ENCODE results near the gene BHMT.

The BHMT gene

GRCh38 chr5:79111387-79111959 is at the start of gene BHMT:
BHMT (plus strand) TSS chr5:79111809; CDS start chr5:79111886, 77 bp downstream.
- Mint-ChIP-seq H3K27me3 (ENCODE audit: low read depth) (peaks cover 90% of the 10 kb centered on the region), H3K9me3 (no peaks in the 10 kb centered on the region), H3K4me3 (peak within 1 kb of the TSS; percentile 72 to 84 (median 78)), H3K4me1 (no peaks in the 10 kb centered on the region), H3K36me3 (ENCODE audit: low read depth) (peaks cover 3% of the 10 kb centered on the region), H3K27ac (no peak within 1 kb of the TSS)
- no peak for TF ChIP-seq CTCF (IDR thresholded peaks at IDR 0.05; ENCODE audit: unreplicated experiment in 3 of 3)

GRCh38 chr5:79062436-79062835 is 49.2 kb upstream of the BHMT start:
- no peak for TF ChIP-seq CTCF (IDR thresholded peaks at IDR 0.05; ENCODE audit: unreplicated experiment in 3 of 3)
- Mint-ChIP-seq H3K9me3 (no peaks in the 10 kb centered on the region), H3K27ac (no peak overlapping the region), H3K4me1 (no peaks in the 10 kb centered on the region), H3K36me3 (ENCODE audit: low read depth) (no peaks in the 10 kb centered on the region), H3K4me3 (no peak overlapping the region), H3K27me3 (ENCODE audit: low read depth) (no peaks in the 10 kb centered on the region)

GRCh38 chr5:79069488-79070349 is 41.9 kb upstream of the BHMT start, which contains the start of the genes BHMT2 and DMGDH:
BHMT2 (plus strand) TSS chr5:79069767; CDS start chr5:79069783, 16 bp downstream.
DMGDH (minus strand) TSS chr5:79069674; CDS start chr5:79069620, 54 bp downstream.
- H3K4me1 Mint-ChIP-seq, result no peaks in the 10 kb centered on the region
- TF ChIP-seq CTCF (IDR thresholded peaks at IDR 0.05; ENCODE audit: unreplicated experiment in 3 of 3), result no peak
- no peak within 1 kb of the TSS for H3K4me3 Mint-ChIP-seq
- peaks cover 11% of the 10 kb centered on the region for H3K9me3 Mint-ChIP-seq
- no peak within 1 kb of the TSS for H3K27ac Mint-ChIP-seq
- no peaks in the 10 kb centered on the region for H3K27me3 Mint-ChIP-seq (ENCODE audit: low read depth)
- peaks cover 3% of the 10 kb centered on the region for H3K36me3 Mint-ChIP-seq (ENCODE audit: low read depth)

GRCh38 chr5:79070350-79070667 is 41.3 kb upstream of the BHMT start:
- Mint-ChIP-seq H3K36me3 (ENCODE audit: low read depth) (peaks cover 3% of the 10 kb centered on the region), H3K9me3 (peaks cover 13% of the 10 kb centered on the region), H3K4me1 (no peaks in the 10 kb centered on the region), H3K4me3 (no peak overlapping the region), H3K27me3 (ENCODE audit: low read depth) (no peaks in the 10 kb centered on the region), H3K27ac (no peak overlapping the region)
- TF ChIP-seq CTCF (IDR thresholded peaks at IDR 0.05; ENCODE audit: unreplicated experiment in 3 of 3), result no peak

- Mint-ChIP-seq H3K27me3 (ENCODE audit: low read depth) (no peaks in the 10 kb centered on the region), H3K36me3 (ENCODE audit: low read depth) (peaks cover 3% of the 10 kb centered on the region), H3K4me3 (no peak overlapping the region), H3K27ac (no peak overlapping the region), H3K9me3 (peaks cover 15% of the 10 kb centered on the region), H3K4me1 (no peaks in the 10 kb centered on the region)
- TF ChIP-seq CTCF (IDR thresholded peaks at IDR 0.05; ENCODE audit: unreplicated experiment in 3 of 3), result no peak
Observed at GRCh38 chr5:79074641-79075040, 37.0 kb upstream of the BHMT start.
